ENCODE results near the gene CTRB2.
A peak's percentile ranks its signal among the peaks of the same experiment; 100 is the strongest.
"Not testable (repeated sequence)": the region's sequence is repeated elsewhere in the genome, so short reads cannot be mapped to it uniquely, and the experiment has no call there.

The CTRB2 gene

GRCh38 chr16:75206749-75207451 is at the start of gene CTRB2:
TSS of gene CTRB2 (minus strand) at chr16:75207161. CDS start at chr16:75207141, 20 bp downstream.
- DNase-seq, result no peak

- DNase-seq, result no peak
Observed at GRCh38 chr16:75256059-75256571, 49.2 kb upstream of the CTRB2 start.

- no peak for DNase-seq
Observed at GRCh38 chr16:75254359-75254837, 47.4 kb upstream of the CTRB2 start.

GRCh38 chr16:75252946-75253911 is 46.3 kb upstream of the CTRB2 start:
- no peak for DNase-seq

GRCh38 chr16:75252049-75252864 is 45.3 kb upstream of the CTRB2 start:
- no peak for DNase-seq

- peak; percentile 83 for DNase-seq
Observed at GRCh38 chr16:75251280-75252048, 44.5 kb upstream of the CTRB2 start, which contains the start of gene BCAR1. TSS of gene BCAR1 (minus strand) at chr16:75251624. CDS start at chr16:75251482, 142 bp downstream.

GRCh38 chr16:75250809-75251279 is 43.9 kb upstream of the CTRB2 start:
- DNase-seq, result peak; percentile 24

- no peak for DNase-seq
Observed at GRCh38 chr16:75250089-75250808, 43.3 kb upstream of the CTRB2 start.

- DNase-seq, result no peak
Observed at GRCh38 chr16:75249441-75249840, 42.5 kb upstream of the CTRB2 start.

GRCh38 chr16:75248536-75249380 is 41.8 kb upstream of the CTRB2 start:
- DNase-seq, result no peak

GRCh38 chr16:75248142-75248535 is 41.2 kb upstream of the CTRB2 start:
- DNase-seq, result peak; percentile 42

- DNase-seq, result no peak
Observed at GRCh38 chr16:75247249-75247648, 40.3 kb upstream of the CTRB2 start.

GRCh38 chr16:75246504-75247205 is 39.7 kb upstream of the CTRB2 start:
- no peak for DNase-seq

- no peak for DNase-seq
Observed at GRCh38 chr16:75244844-75245758, 38.1 kb upstream of the CTRB2 start.

GRCh38 chr16:75244225-75244809 is 37.4 kb upstream of the CTRB2 start:
- no peak for DNase-seq

GRCh38 chr16:75243667-75244224 is 36.8 kb upstream of the CTRB2 start:
- no peak for DNase-seq

- DNase-seq, result not testable (repeated sequence)
Observed at GRCh38 chr16:75242436-75243078, 35.6 kb upstream of the CTRB2 start.

All from hematopoietic multipotent progenitor cell treated with erythropoietin and hydrocortisone succinate and interleukin-3 and kit ligand, for 4 days (in vitro differentiated cells).